Mesendoderm (in vitro differentiated cells): ENCODE data around the gene NEMF.

ENCODE experiments used
- DNase-seq: peaks from one replicate; pipeline ENCODE4 v3.0.0; 2013
- H2AK5ac ChIP-seq: 2 replicates; pipeline ENCODE4 v1.6.1; 2013; ENCODE audit warnings: low read length, inconsistent platforms
- H2BK120ac ChIP-seq: 2 replicates; pipeline ENCODE4 v1.6.1; 2013; ENCODE audit warnings: low read depth, mild to moderate bottlenecking, low read length, moderate library complexity, mixed read lengths
- H2BK15ac ChIP-seq: replicated peaks from 2 replicates; pipeline ENCODE4 v1.6.1; 2013; ENCODE audit warnings: low read depth, mild to moderate bottlenecking, moderate library complexity
- H2BK5ac ChIP-seq: 2 replicates; pipeline ENCODE4 v1.6.1; 2013; ENCODE audit warnings: low read length, inconsistent platforms
- H3K18ac ChIP-seq: 2 replicates; pipeline ENCODE4 v1.6.1; 2013; ENCODE audit warnings: mild to moderate bottlenecking, low read length, mixed read lengths
- H3K23ac ChIP-seq: one replicate; pipeline ENCODE4 v1.6.1; 2013; ENCODE audit warnings: low read length
- H3K27ac ChIP-seq: 2 replicates; pipeline ENCODE4 v1.5.1; 2013; ENCODE audit warnings: low read depth, mild to moderate bottlenecking, inconsistent platforms, low read length, moderate library complexity
- H3K27me3 ChIP-seq: 2 replicates; pipeline ENCODE4 v1.6.1; 2013; ENCODE audit warnings: low read length, control low read depth, mild to moderate bottlenecking, inconsistent platforms; ENCODE audit not compliant: insufficient read depth, poor library complexity
- H3K36me3 ChIP-seq: 2 replicates; pipeline ENCODE4 v1.6.1; 2013; ENCODE audit warnings: low read length, inconsistent platforms; ENCODE audit not compliant: control insufficient read depth, insufficient read depth
- H3K4ac ChIP-seq: one replicate; pipeline ENCODE4 v1.6.1; 2013; ENCODE audit warnings: low read depth, mild to moderate bottlenecking, low read length, moderate library complexity
- H3K4me1 ChIP-seq: 2 replicates; pipeline ENCODE4 v1.6.1; 2013; ENCODE audit warnings: low read depth, low read length, inconsistent platforms; ENCODE audit not compliant: control insufficient read depth
- H3K4me2 ChIP-seq: 2 replicates; pipeline ENCODE4 v1.6.1; 2013; ENCODE audit warnings: low read length
- H3K4me3 ChIP-seq: 2 replicates; pipeline ENCODE4 v1.5.1; 2013; ENCODE audit warnings: mild to moderate bottlenecking, low read length
- H3K56ac ChIP-seq: one replicate; pipeline ENCODE4 v1.6.1; 2013; ENCODE audit warnings: low read length
- H3K79me1 ChIP-seq: 2 replicates; pipeline ENCODE4 v1.6.1; 2013; ENCODE audit warnings: low read length, inconsistent platforms
- H3K79me2 ChIP-seq: 2 replicates; pipeline ENCODE4 v1.6.1; 2013; ENCODE audit warnings: mild to moderate bottlenecking, low read length; ENCODE audit not compliant: control insufficient read depth, insufficient read depth
- H3K9ac ChIP-seq: 2 replicates; pipeline ENCODE4 v1.6.1; 2013; ENCODE audit warnings: low read length, inconsistent platforms
- H4K5ac ChIP-seq: one replicate; pipeline ENCODE4 v1.6.1; 2013; ENCODE audit warnings: low read length
- H4K8ac ChIP-seq: one replicate; pipeline ENCODE4 v1.6.1; 2013; ENCODE audit warnings: low read depth, mild to moderate bottlenecking, control low read depth, low read length, moderate library complexity
- WGBS: extraction: QIAGEN DNeasy Blood & Tissue Kit; methylation state at CpG from one replicate; pipeline ENCODE4 v1.1.7; 2013; ENCODE audit warnings: low lambda C conversion rate, missing lambda C conversion rate; ENCODE audit not compliant: insufficient coverage; ENCODE audit errors: extremely low coverage; 5-methylcytosine and 5-hydroxymethylcytosine counted together

The NEMF gene

GRCh38 chr14:49863487-49864281 is 11.1 kb upstream of the NEMF start:
- no peaks in the 10 kb centered on the region for H3K4me1 ChIP-seq
- no peak overlapping the region for H4K5ac ChIP-seq
- peak overlapping the region; percentile 70 for H3K4ac ChIP-seq
- peak overlapping the region; percentile 70 for H3K9ac ChIP-seq
- H4K8ac ChIP-seq = no peak overlapping the region
- no peak overlapping the region for H2BK120ac ChIP-seq
- no peaks in the 10 kb centered on the region for H3K27me3 ChIP-seq
- H3K56ac ChIP-seq = peak overlapping the region; percentile 84
- peak; percentile 63 for DNase-seq
- no peak overlapping the region for H3K23ac ChIP-seq
- WGBS = no CpG with 5 or more reads among the region's 9 CpGs
- H3K4me2 ChIP-seq = peak overlapping the region; percentile 59
- H3K79me1 ChIP-seq = no peaks in the 10 kb centered on the region
- peak overlapping the region; percentile 44 for H3K4me3 ChIP-seq
- H3K36me3 ChIP-seq = no peaks in the 10 kb centered on the region
- no peaks in the 10 kb centered on the region for H3K79me2 ChIP-seq
- H2BK5ac ChIP-seq = no peak overlapping the region
- H3K18ac ChIP-seq = no peak overlapping the region
- H2AK5ac ChIP-seq = no peak overlapping the region
- H3K27ac ChIP-seq = no peak overlapping the region
- no peak overlapping the region for H2BK15ac ChIP-seq

- WGBS = no CpG with 5 or more reads among the region's 30 CpGs
- no peaks in the 10 kb centered on the region for H3K27me3 ChIP-seq
- peak overlapping the region; percentile 93 for H3K27ac ChIP-seq
- H3K23ac ChIP-seq = no peak overlapping the region
- H4K5ac ChIP-seq = no peak overlapping the region
- H3K4ac ChIP-seq = no peak overlapping the region
- H3K9ac ChIP-seq = peak overlapping the region; percentile 99
- H3K79me2 ChIP-seq = no peaks in the 10 kb centered on the region
- peak overlapping the region; percentile 100 for H3K56ac ChIP-seq
- peak overlapping the region; percentile 78 for H3K18ac ChIP-seq
- DNase-seq = peak; percentile 92
- H2BK15ac ChIP-seq = no peak overlapping the region
- H2BK5ac ChIP-seq = peak overlapping the region; percentile 97
- H3K4me3 ChIP-seq = peak overlapping the region; percentile 98
- H3K4me1 ChIP-seq = no peaks in the 10 kb centered on the region
- peak overlapping the region; percentile 100 for H3K4me2 ChIP-seq
- no peak overlapping the region for H4K8ac ChIP-seq
- no peaks in the 10 kb centered on the region for H3K79me1 ChIP-seq
- H2BK120ac ChIP-seq = no peak overlapping the region
- no peak overlapping the region for H2AK5ac ChIP-seq
- H3K36me3 ChIP-seq = no peaks in the 10 kb centered on the region
Measured at GRCh38 chr14:49862089-49862673, 9.6 kb upstream of the NEMF start.

GRCh38 chr14:49861699-49862088 is 9.1 kb upstream of the NEMF start:
- Histone ChIP-seq H2BK120ac (no peak overlapping the region), H3K18ac (peak overlapping the region; percentile 78), H3K4me1 (no peaks in the 10 kb centered on the region), H3K4me2 (peak overlapping the region; percentile 100), H3K4me3 (peak overlapping the region; percentile 98), H4K5ac (no peak overlapping the region), H3K56ac (peak overlapping the region; percentile 100), H3K79me1 (no peaks in the 10 kb centered on the region), H2AK5ac (no peak overlapping the region), H3K27me3 (no peaks in the 10 kb centered on the region), H3K23ac (peak overlapping the region; percentile 85), H3K79me2 (no peaks in the 10 kb centered on the region), H4K8ac (no peak overlapping the region), H3K4ac (peak overlapping the region; percentile 81), H3K36me3 (no peaks in the 10 kb centered on the region), H3K27ac (peak overlapping the region; percentile 93), H2BK5ac (peak overlapping the region; percentile 97), H3K9ac (peak overlapping the region; percentile 99), H2BK15ac (no peak overlapping the region)
- peak; percentile 94 for DNase-seq
- no CpG with 5 or more reads among the region's 12 CpGs for WGBS

GRCh38 chr14:49860988-49861698 is 8.6 kb upstream of the NEMF start:
- H3K56ac ChIP-seq = peak overlapping the region; percentile 100
- peak overlapping the region; percentile 81 for H3K4ac ChIP-seq
- H4K8ac ChIP-seq = no peak overlapping the region
- WGBS = no CpG with 5 or more reads among the region's 4 CpGs
- H3K4me2 ChIP-seq = peak overlapping the region; percentile 100
- H2BK120ac ChIP-seq = no peak overlapping the region
- H3K4me1 ChIP-seq = no peaks in the 10 kb centered on the region
- H3K36me3 ChIP-seq = no peaks in the 10 kb centered on the region
- no peaks in the 10 kb centered on the region for H3K79me2 ChIP-seq
- H3K27ac ChIP-seq = peak overlapping the region; percentile 93
- no peak overlapping the region for H3K23ac ChIP-seq
- H3K79me1 ChIP-seq = no peaks in the 10 kb centered on the region
- H2AK5ac ChIP-seq = no peak overlapping the region
- peak overlapping the region; percentile 99 for H3K9ac ChIP-seq
- H4K5ac ChIP-seq = no peak overlapping the region
- no peak overlapping the region for H2BK15ac ChIP-seq
- H2BK5ac ChIP-seq = no peak overlapping the region
- peak overlapping the region; percentile 78 for H3K18ac ChIP-seq
- H3K27me3 ChIP-seq = no peaks in the 10 kb centered on the region
- DNase-seq = no peak
- peak overlapping the region; percentile 98 for H3K4me3 ChIP-seq

- no peak overlapping the region for H4K5ac ChIP-seq
- H2BK5ac ChIP-seq = no peak overlapping the region
- H3K4ac ChIP-seq = no peak overlapping the region
- no peaks in the 10 kb centered on the region for H3K27me3 ChIP-seq
- H3K9ac ChIP-seq = no peak overlapping the region
- no peak overlapping the region for H2BK120ac ChIP-seq
- no peaks in the 10 kb centered on the region for H3K4me1 ChIP-seq
- DNase-seq = no peak
- no peaks in the 10 kb centered on the region for H3K79me2 ChIP-seq
- H2BK15ac ChIP-seq = no peak overlapping the region
- H4K8ac ChIP-seq = no peak overlapping the region
- H3K4me3 ChIP-seq = no peak overlapping the region
- H3K36me3 ChIP-seq = no peaks in the 10 kb centered on the region
- H3K27ac ChIP-seq = no peak overlapping the region
- H3K79me1 ChIP-seq = no peaks in the 10 kb centered on the region
- H2AK5ac ChIP-seq = no peak overlapping the region
- WGBS = no CpG with 5 or more reads among the region's 3 CpGs
- H3K23ac ChIP-seq = no peak overlapping the region
- no peak overlapping the region for H3K18ac ChIP-seq
- H3K4me2 ChIP-seq = no peak overlapping the region
- H3K56ac ChIP-seq = no peak overlapping the region
Measured at GRCh38 chr14:49858383-49858782, 5.8 kb upstream of the NEMF start.
